Fibroblast of lung (primary cell): ENCODE results near the gene TRPM3.

ENCODE experiments used
- CTCF ChIP-seq, 2 donors: IDR thresholded peaks in 1 of 2; conservative IDR thresholded peaks in 1 of 2; 1 replicate in 1 of 2; 2 replicates in 1 of 2; pipeline ENCODE4 v1.5.1; 2011 to 2012; ENCODE audit warnings: low read length in 2 of 2, control low read depth in 1 of 2, inconsistent platforms in 1 of 2, low read depth in 1 of 2, mild to moderate bottlenecking in 1 of 2
- EZH2 ChIP-seq: IDR thresholded peaks from 2 replicates; pipeline ENCODE4 v1.5.1; 2012; ENCODE audit warnings: low read length, control low read depth, mild to moderate bottlenecking; ENCODE audit errors: missing control alignments

GRCh38 chr9:71106992-71107391 lies 14.4 kb downstream of the TRPM3 start:
- TF ChIP-seq CTCF (conservative IDR thresholded peaks at IDR 0.05 in 1 of 2, IDR thresholded peaks at IDR 0.05 in 1 of 2; ENCODE audit: low read depth in 1 of 2, low read length in 2 of 2) (no peak), EZH2 (no peak)
